Measurements from ENCODE around the gene BCL2L11. TPM values are rescaled to one million over a fixed set of nuclear protein-coding genes. Genes with fewer than 3 reads are reported as not detected.

BCL2L11 gene
- total and polyA plus RNA-seq, 7 donors: 8.3 to 30.0 (median 16.0) TPM

GRCh38 chr2:111121028-111121827 is 514 bp downstream of the BCL2L11 start:
- Histone ChIP-seq H3K27ac (peak overlapping the region; percentile 60 to 75 (median 71)), H3K27me3 (peaks cover 18 to 43% (median 34%) of the 10 kb centered on the region in 3 donors), H3K9me3 (no peaks in the 10 kb centered on the region), H3K36me3 (peaks cover 0 to 15% (median 2%) of the 10 kb centered on the region in 4 donors), H3K4me1 (peaks cover 0 to 59% (median 53%) of the 10 kb centered on the region in 4 donors), H3K4me3 (peak overlapping the region; percentile 52 to 82 (median 76))
- intact Hi-C loops (cut with DNase I): loop anchor here (10.0 kb wide), 1 partner anchor 934 kb away; the partner anchor contains the start of gene TMEM87B
- peak; percentile 73 for DNase-seq
- WGBS, 2 donors: 0% methylated on average over 80 of the region's 80 CpGs
- TF ChIP-seq POLR2A (IDR thresholded peaks at IDR 0.05) (no peak), CTCF (IDR thresholded peaks at IDR 0.05) (no peak), EP300 (IDR thresholded peaks at IDR 0.05) (no peak), POLR2AphosphoS5 (IDR thresholded peaks at IDR 0.05) (peak in 1 of 4 donors; percentile 32)

- 0 to 1% methylated on average over 93 of the region's 93 CpGs for WGBS, 2 donors
- peaks cover 0 to 55% (median 49%) of the 10 kb centered on the region in 4 donors for H3K4me1 ChIP-seq
- intact Hi-C loops (cut with DNase I): loop anchor here (10.0 kb wide), 1 partner anchor 933 kb away; the partner anchor contains the start of gene TMEM87B
- peaks cover 18 to 35% (median 27%) of the 10 kb centered on the region in 3 donors for H3K27me3 ChIP-seq
- peak; percentile 13 to 49 for TF ChIP-seq POLR2A (IDR thresholded peaks at IDR 0.05)
- peak; percentile 39 to 88 (median 74) for TF ChIP-seq POLR2AphosphoS5 (IDR thresholded peaks at IDR 0.05)
- no peak for TF ChIP-seq CTCF (IDR thresholded peaks at IDR 0.05)
- H3K4me3 ChIP-seq: peak overlapping the region; percentile 52 to 82 (median 76)
- H3K27ac ChIP-seq: peak overlapping the region; percentile 74 to 82 (median 78)
- peaks cover 0 to 15% (median 2%) of the 10 kb centered on the region in 4 donors for H3K36me3 ChIP-seq
- no peaks in the 10 kb centered on the region for H3K9me3 ChIP-seq
- DNase-seq: peak; percentile 92
Observed at GRCh38 chr2:111121828-111122630, 1.3 kb downstream of the BCL2L11 start.

GRCh38 chr2:111122631-111123421 is 2.1 kb downstream of the BCL2L11 start:
- 0 to 1% methylated on average over 92 of the region's 92 CpGs for WGBS, 2 donors
- no peak for TF ChIP-seq CTCF (IDR thresholded peaks at IDR 0.05)
- TF ChIP-seq POLR2AphosphoS5 (IDR thresholded peaks at IDR 0.05): peak; percentile 26 to 74 (median 58)
- TF ChIP-seq POLR2A (IDR thresholded peaks at IDR 0.05): no peak

GRCh38 chr2:111123751-111124150 is 3.0 kb downstream of the BCL2L11 start:
- WGBS, 2 donors: 86 to 93% methylated on average over 7 of the region's 7 CpGs
- H3K4me1 ChIP-seq: peaks cover 0 to 38% (median 32%) of the 10 kb centered on the region in 4 donors
- H3K4me3 ChIP-seq: no peak overlapping the region

More at GRCh38 chr2:111122631-111123421, 2.1 kb downstream of the BCL2L11 start:
- peak overlapping the region; percentile 74 to 82 (median 76) for H3K4me3 ChIP-seq
- intact Hi-C loops (cut with DNase I): loop anchor here (10.0 kb wide), 1 partner anchor 932 kb away; the partner anchor contains the start of gene TMEM87B
- peak overlapping the region; percentile 82 to 83 (median 82) for H3K27ac ChIP-seq
- peak; percentile 94 for DNase-seq
- peaks cover 18 to 27% (median 21%) of the 10 kb centered on the region in 3 donors for H3K27me3 ChIP-seq
- H3K4me1 ChIP-seq: peaks cover 0 to 47% (median 41%) of the 10 kb centered on the region in 4 donors
- H3K36me3 ChIP-seq: peaks cover 0 to 21% (median 2%) of the 10 kb centered on the region in 4 donors
- no peaks in the 10 kb centered on the region for H3K9me3 ChIP-seq

More at GRCh38 chr2:111123751-111124150, 3.0 kb downstream of the BCL2L11 start:
- peaks cover 0 to 21% (median 2%) of the 10 kb centered on the region in 4 donors for H3K36me3 ChIP-seq
- DNase-seq: no peak
- no peaks in the 10 kb centered on the region for H3K9me3 ChIP-seq
- H3K27ac ChIP-seq: no peak overlapping the region
- intact Hi-C loops (cut with DNase I): loop anchor here (10.0 kb wide), 1 partner anchor 931 kb away; the partner anchor contains the start of gene TMEM87B
- TF ChIP-seq CTCF (IDR thresholded peaks at IDR 0.05) (no peak), POLR2AphosphoS5 (IDR thresholded peaks at IDR 0.05) (no peak), EP300 (IDR thresholded peaks at IDR 0.05) (no peak), POLR2A (IDR thresholded peaks at IDR 0.05) (no peak)
- H3K27me3 ChIP-seq: peaks cover 15 to 18% (median 16%) of the 10 kb centered on the region in 3 donors

Measured in sigmoid colon (tissue), 7 donors.